ENCODE measurements around the gene KIF16B.

KIF16B gene

DNA sequence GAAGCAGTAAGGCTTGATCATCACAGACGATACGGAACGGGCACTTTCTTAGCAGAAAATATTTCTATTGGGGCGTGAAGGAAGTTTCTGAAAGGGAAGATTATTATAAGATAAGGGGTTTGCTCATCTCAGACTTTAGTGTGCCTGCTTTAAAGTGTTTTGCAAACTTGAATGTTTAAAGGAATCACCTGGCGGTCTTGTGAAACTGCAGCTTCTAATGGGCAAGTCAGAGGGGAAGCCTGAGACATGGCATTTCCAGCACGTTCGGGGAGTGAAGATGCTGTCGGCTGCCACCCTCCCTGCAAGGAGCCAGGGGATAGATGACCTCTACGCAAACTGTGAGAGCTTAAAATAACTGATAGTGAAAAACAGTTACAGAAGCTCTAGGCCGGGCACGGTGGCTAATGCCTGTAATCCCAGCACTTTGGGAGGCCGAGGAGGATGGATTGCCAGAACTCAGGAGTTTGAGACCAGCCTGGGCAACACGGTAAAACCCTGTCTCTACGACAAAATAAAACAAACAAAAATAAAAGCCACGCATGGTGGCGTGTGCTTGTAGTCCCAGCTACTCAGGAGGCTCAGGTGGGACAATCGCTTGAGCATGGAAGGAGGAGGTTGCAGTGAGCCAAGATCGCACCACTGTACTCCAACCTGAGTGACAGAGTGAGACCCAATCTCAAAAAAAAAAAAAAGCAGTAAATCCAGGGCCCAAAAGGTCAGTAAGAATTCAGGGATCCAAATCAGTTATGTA, 2.3 kb upstream of the KIF16B start:
- Histone ChIP-seq H2AFZ (ENCODE audit: low read depth, low read length) (no peak overlapping the region), H3K27me3 (ENCODE audit: insufficient read depth, low read length, poor library complexity) (no peaks in the 10 kb centered on the region), H4K20me1 (ENCODE audit: insufficient read depth, low read length) (no peaks in the 10 kb centered on the region), H3K4me2 (ENCODE audit: insufficient read depth, low read length) (no peak overlapping the region), H3K79me2 (ENCODE audit: insufficient read depth, low read length) (no peaks in the 10 kb centered on the region), H3K9me3 (ENCODE audit: insufficient read depth, low read length, severe bottlenecking) (no peaks in the 10 kb centered on the region), H3K36me3 (ENCODE audit: insufficient read depth, low read length) (no peaks in the 10 kb centered on the region), H3K27ac (ENCODE audit: low read length) (no peak overlapping the region), H3K4me1 (ENCODE audit: insufficient read depth, low read length) (no peaks in the 10 kb centered on the region), H3K4me3 (ENCODE audit: low read depth in 1 of 2, low read length in 2 of 2) (no peak overlapping the region), H3K9ac (ENCODE audit: low read depth, low read length) (no peak overlapping the region)
- DNase-seq (no peak), ATAC-seq (ENCODE audit: insufficient read depth, low read depth) (no peak)
- TF ChIP-seq EZH2 (IDR thresholded peaks at IDR 0.05; ENCODE audit: borderline replicate concordance, low read depth, low read length, severe bottlenecking): no peak
- TF ChIP-seq, protein P1, sequence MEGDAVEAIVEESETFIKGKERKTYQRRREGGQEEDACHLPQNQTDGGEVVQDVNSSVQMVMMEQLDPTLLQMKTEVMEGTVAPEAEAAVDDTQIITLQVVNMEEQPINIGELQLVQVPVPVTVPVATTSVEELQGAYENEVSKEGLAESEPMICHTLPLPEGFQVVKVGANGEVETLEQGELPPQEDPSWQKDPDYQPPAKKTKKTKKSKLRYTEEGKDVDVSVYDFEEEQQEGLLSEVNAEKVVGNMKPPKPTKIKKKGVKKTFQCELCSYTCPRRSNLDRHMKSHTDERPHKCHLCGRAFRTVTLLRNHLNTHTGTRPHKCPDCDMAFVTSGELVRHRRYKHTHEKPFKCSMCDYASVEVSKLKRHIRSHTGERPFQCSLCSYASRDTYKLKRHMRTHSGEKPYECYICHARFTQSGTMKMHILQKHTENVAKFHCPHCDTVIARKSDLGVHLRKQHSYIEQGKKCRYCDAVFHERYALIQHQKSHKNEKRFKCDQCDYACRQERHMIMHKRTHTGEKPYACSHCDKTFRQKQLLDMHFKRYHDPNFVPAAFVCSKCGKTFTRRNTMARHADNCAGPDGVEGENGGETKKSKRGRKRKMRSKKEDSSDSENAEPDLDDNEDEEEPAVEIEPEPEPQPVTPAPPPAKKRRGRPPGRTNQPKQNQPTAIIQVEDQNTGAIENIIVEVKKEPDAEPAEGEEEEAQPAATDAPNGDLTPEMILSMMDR (IDR thresholded peaks at IDR 0.05; ENCODE audit: borderline replicate concordance, extremely low read depth, low read length, poor library complexity, severe bottlenecking): no peak

DNA sequence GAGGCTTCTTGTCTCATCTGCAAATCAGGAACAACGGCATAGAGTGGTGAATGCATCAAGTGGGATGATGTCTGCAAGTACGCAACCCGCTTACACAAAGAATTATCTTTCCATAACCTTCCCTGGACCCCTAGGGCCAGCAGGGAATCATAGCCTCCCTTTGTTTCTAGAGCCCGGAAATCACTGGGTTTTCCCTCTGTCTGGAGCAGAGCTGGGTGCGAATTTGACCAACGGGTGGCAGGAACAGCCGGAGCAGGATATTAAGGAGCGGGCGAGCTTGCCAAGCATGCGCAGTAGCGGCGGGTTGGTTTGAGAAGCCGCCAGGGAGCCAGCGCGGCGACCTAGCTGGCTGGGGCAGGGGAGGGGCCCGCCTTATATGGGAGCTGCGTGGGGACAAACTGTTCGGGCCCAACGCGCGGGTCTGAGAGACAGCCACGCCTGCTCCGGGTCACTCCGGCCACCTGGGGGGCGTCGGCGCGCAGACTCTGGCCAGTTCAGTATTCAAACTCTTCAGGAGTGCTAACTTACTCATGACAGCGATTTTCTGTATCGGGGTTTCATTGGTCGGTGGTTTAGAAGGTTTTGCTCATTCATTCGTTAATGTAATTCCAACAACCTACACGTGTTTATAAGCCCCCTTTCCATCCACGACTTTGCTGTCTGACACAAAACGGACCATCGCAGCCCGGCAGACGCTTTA, 1.6 kb upstream of the KIF16B start:
- H4K20me1 ChIP-seq (ENCODE audit: insufficient read depth, low read length): no peaks in the 10 kb centered on the region
- H3K4me2 ChIP-seq (ENCODE audit: insufficient read depth, low read length): no peak overlapping the region
- no peaks in the 10 kb centered on the region for H3K4me1 ChIP-seq (ENCODE audit: insufficient read depth, low read length)
- H3K9me3 ChIP-seq (ENCODE audit: insufficient read depth, low read length, severe bottlenecking): no peaks in the 10 kb centered on the region
- no peaks in the 10 kb centered on the region for H3K27me3 ChIP-seq (ENCODE audit: insufficient read depth, low read length, poor library complexity)
- H3K9ac ChIP-seq (ENCODE audit: low read depth, low read length): no peak overlapping the region
- TF ChIP-seq, protein P1 (IDR thresholded peaks at IDR 0.05; ENCODE audit: borderline replicate concordance, extremely low read depth, low read length, poor library complexity, severe bottlenecking): no peak
- TF ChIP-seq EZH2 (IDR thresholded peaks at IDR 0.05; ENCODE audit: borderline replicate concordance, low read depth, low read length, severe bottlenecking): no peak
- ATAC-seq (ENCODE audit: insufficient read depth, low read depth) (no peak), DNase-seq (no peak)
- H2AFZ ChIP-seq (ENCODE audit: low read depth, low read length): no peak overlapping the region
- H3K36me3 ChIP-seq (ENCODE audit: insufficient read depth, low read length): no peaks in the 10 kb centered on the region
- H3K4me3 ChIP-seq (ENCODE audit: low read depth in 1 of 2, low read length in 2 of 2): no peak overlapping the region
- H3K27ac ChIP-seq (ENCODE audit: low read length): no peak overlapping the region
- no peaks in the 10 kb centered on the region for H3K79me2 ChIP-seq (ENCODE audit: insufficient read depth, low read length)

DNA sequence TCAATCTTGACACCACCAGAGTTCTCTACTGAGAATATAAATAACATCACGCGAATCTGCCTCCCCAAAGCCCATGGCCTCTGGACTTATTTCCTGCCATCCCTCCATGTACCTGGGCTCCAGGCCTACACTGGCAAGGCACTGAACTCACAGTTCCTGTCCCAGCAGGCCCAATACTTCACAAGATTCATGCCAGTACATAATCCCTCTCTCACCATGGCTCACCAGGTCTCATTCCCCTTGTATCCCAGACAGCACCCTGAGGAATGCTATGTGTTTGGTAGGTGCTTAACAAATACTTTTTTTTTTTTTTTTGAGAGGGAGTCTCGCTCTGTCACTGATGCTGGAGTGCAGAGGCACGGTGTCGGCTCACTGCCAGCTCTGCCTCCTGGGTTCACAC, 1.9 kb downstream of the KIF16B start:
- H3K79me2 ChIP-seq (ENCODE audit: insufficient read depth, low read length): no peaks in the 10 kb centered on the region
- no peaks in the 10 kb centered on the region for H3K27me3 ChIP-seq (ENCODE audit: insufficient read depth, low read length, poor library complexity)
- H4K20me1 ChIP-seq (ENCODE audit: insufficient read depth, low read length): no peaks in the 10 kb centered on the region
- no peak overlapping the region for H3K27ac ChIP-seq (ENCODE audit: low read length)
- H3K36me3 ChIP-seq (ENCODE audit: insufficient read depth, low read length): no peaks in the 10 kb centered on the region
- H3K4me1 ChIP-seq (ENCODE audit: insufficient read depth, low read length): no peaks in the 10 kb centered on the region
- H3K4me3 ChIP-seq (ENCODE audit: low read depth in 1 of 2, low read length in 2 of 2): no peak overlapping the region
- DNase-seq (no peak), ATAC-seq (ENCODE audit: insufficient read depth, low read depth) (no peak)
- no peak for TF ChIP-seq EZH2 (IDR thresholded peaks at IDR 0.05; ENCODE audit: borderline replicate concordance, low read depth, low read length, severe bottlenecking)
- TF ChIP-seq, protein P1 (IDR thresholded peaks at IDR 0.05; ENCODE audit: borderline replicate concordance, extremely low read depth, low read length, poor library complexity, severe bottlenecking): no peak
- no peak overlapping the region for H3K9ac ChIP-seq (ENCODE audit: low read depth, low read length)
- H2AFZ ChIP-seq (ENCODE audit: low read depth, low read length): no peak overlapping the region
- no peaks in the 10 kb centered on the region for H3K9me3 ChIP-seq (ENCODE audit: insufficient read depth, low read length, severe bottlenecking)
- no peak overlapping the region for H3K4me2 ChIP-seq (ENCODE audit: insufficient read depth, low read length)

All from DND-41 (cell line).